Liver (tissue), 9 donors: ENCODE measurements around the gene KIF26B. TPM values are rescaled to one million over a fixed set of nuclear protein-coding genes. Genes with fewer than 3 reads are reported as not detected.

ENCODE experiments used
- DNase-seq: peaks from one replicate; pipeline ENCODE4 v3.0.0-alpha.2; 2017; ENCODE audit warnings: low spot score
- H3K27ac ChIP-seq, 2 donors: one replicate each; pipeline ENCODE4 v1.7.0; 2013; ENCODE audit warnings: inconsistent platforms in 2 of 2, low read length in 2 of 2, control low read depth in 1 of 2, low read depth in 1 of 2, mild to moderate bottlenecking in 1 of 2
- H3K27me3 ChIP-seq, 4 donors: one replicate each; pipeline versions ENCODE4 v1.6.1 to v1.7.0; 2013; ENCODE audit warnings: low read length in 3 of 4, inconsistent platforms in 1 of 4, mild to moderate bottlenecking in 1 of 4, moderate library complexity in 1 of 4; ENCODE audit not compliant: control insufficient read depth in 4 of 4, insufficient read depth in 4 of 4
- H3K36me3 ChIP-seq, 4 donors: one replicate each; pipeline versions ENCODE4 v1.6.1 to v1.7.0; 2013; ENCODE audit warnings: low read length in 3 of 4, mild to moderate bottlenecking in 3 of 4, low read depth in 1 of 4, moderate library complexity in 1 of 4; ENCODE audit not compliant: control insufficient read depth in 4 of 4, insufficient read depth in 3 of 4
- H3K4me1 ChIP-seq, 4 donors: one replicate each; pipeline versions ENCODE4 v1.6.1 to v1.7.0; 2013; ENCODE audit warnings: low read length in 3 of 4, mild to moderate bottlenecking in 3 of 4, moderate library complexity in 1 of 4; ENCODE audit not compliant: control insufficient read depth in 4 of 4, insufficient read depth in 4 of 4
- H3K4me3 ChIP-seq, 3 donors: one replicate each; pipeline versions ENCODE4 v1.6.1 to v1.7.0; 2013; ENCODE audit warnings: low read length in 3 of 3, control low read depth in 1 of 3, low read depth in 1 of 3, mild to moderate bottlenecking in 1 of 3
- H3K9ac ChIP-seq, 2 donors: one replicate each; pipeline ENCODE4 v1.7.0; 2013; ENCODE audit warnings: low read length in 2 of 2, mild to moderate bottlenecking in 2 of 2, moderate library complexity in 2 of 2, control low read depth in 1 of 2, low read depth in 1 of 2
- H3K9me3 ChIP-seq, 4 donors: one replicate each; pipeline versions ENCODE4 v1.6.1 to v1.7.0; 2013; ENCODE audit warnings: low read length in 3 of 4; ENCODE audit not compliant: control insufficient read depth in 4 of 4
- FOXA1 ChIP-seq: IDR thresholded peaks from 2 replicates; pipeline ENCODE4 v1.6.1; 2016; ENCODE audit warnings: antibody characterized with exemption
- FOXA2 ChIP-seq: IDR thresholded peaks from 2 replicates; pipeline ENCODE4 v1.6.1; 2016; ENCODE audit warnings: antibody characterized with exemption
- HNF4A ChIP-seq, 2 donors: conservative IDR thresholded peaks; 2 replicates each; pipeline ENCODE4 v1.6.1; 2016; ENCODE audit warnings: antibody characterized with exemption in 2 of 2, mild to moderate bottlenecking in 2 of 2
- HNF4G ChIP-seq: IDR thresholded peaks from 2 replicates; pipeline ENCODE4 v1.6.1; 2016; ENCODE audit warnings: antibody characterized with exemption
- NR2F2 ChIP-seq: IDR thresholded peaks from 2 replicates; pipeline ENCODE4 v1.6.1; 2016; ENCODE audit warnings: antibody characterized with exemption
- RAD21 ChIP-seq, 2 donors: IDR thresholded peaks; 2 replicates each; pipeline ENCODE4 v1.6.1; 2016; ENCODE audit warnings: antibody characterized with exemption in 2 of 2, mild to moderate bottlenecking in 2 of 2
- RXRA ChIP-seq, 2 donors: IDR thresholded peaks; 2 replicates each; pipeline ENCODE4 v1.6.1; 2017 to 2018; ENCODE audit warnings: antibody characterized with exemption in 2 of 2, mild to moderate bottlenecking in 1 of 2
- SP1 ChIP-seq: IDR thresholded peaks from 2 replicates; pipeline ENCODE4 v1.6.1; 2018; ENCODE audit warnings: antibody characterized with exemption, mild to moderate bottlenecking
- TAF1 ChIP-seq: conservative IDR thresholded peaks from 2 replicates; pipeline ENCODE4 v1.6.1; 2016; ENCODE audit warnings: antibody characterized with exemption, mild to moderate bottlenecking
- WGBS: extraction: QIAGEN DNeasy Blood & Tissue Kit; methylation state at CpG from one replicate; pipeline ENCODE4 v1.1.7; 2013; 5-methylcytosine and 5-hydroxymethylcytosine counted together
- polyA plus RNA-seq, 2 donors: library from polyadenylated mRNA; stranded (reverse) in 1 of 2; unstranded in 1 of 2; fragments of 200-250 nt in 1 of 2; fragments of >200 nt in 1 of 2; fragmentation: Nextera tagmentation in 1 of 2; extraction: Ambion mirVana in 1 of 2; gene quantifications; one replicate each; pipeline versions ENCODE4 v1.2.1 to v1.2.3, GENCODE V29; 2013 to 2015
- total RNA-seq, 2 donors: library from RNA; depleted of rRNA; stranded (reverse); fragments of >200 nt; gene quantifications; one replicate each; pipeline ENCODE4 v1.2.3, GENCODE V29; 2014
- TF ChIP-seq, protein P1 (sequence below): fragments of 150-350 bp; IDR thresholded peaks from 2 replicates; pipeline ENCODE4 v1.5.1; 2017; ENCODE audit warnings: improper control_type of control experiment, low read depth, low read length; ENCODE audit not compliant: missing input control
- TF ChIP-seq, protein P2 (sequence below): IDR thresholded peaks from 2 replicates; pipeline ENCODE4 v1.6.1; 2016; ENCODE audit warnings: antibody characterized with exemption
- TF ChIP-seq, protein P3 (sequence below): IDR thresholded peaks from 2 replicates; pipeline ENCODE4 v1.6.1; 2016; ENCODE audit warnings: antibody characterized with exemption
- TF ChIP-seq, protein P4 (sequence below): IDR thresholded peaks from 2 replicates; pipeline ENCODE4 v1.6.1; 2016; ENCODE audit warnings: antibody characterized with exemption
- donor health status: healthy.
- donor health status: healthy.
- donor health status: healthy.
- donor health status: healthy.
- donor health status: healthy.

KIF26B gene
- total and polyA plus RNA-seq, 4 donors = 0.10 to 1.7 (median 0.34) TPM

DNA sequence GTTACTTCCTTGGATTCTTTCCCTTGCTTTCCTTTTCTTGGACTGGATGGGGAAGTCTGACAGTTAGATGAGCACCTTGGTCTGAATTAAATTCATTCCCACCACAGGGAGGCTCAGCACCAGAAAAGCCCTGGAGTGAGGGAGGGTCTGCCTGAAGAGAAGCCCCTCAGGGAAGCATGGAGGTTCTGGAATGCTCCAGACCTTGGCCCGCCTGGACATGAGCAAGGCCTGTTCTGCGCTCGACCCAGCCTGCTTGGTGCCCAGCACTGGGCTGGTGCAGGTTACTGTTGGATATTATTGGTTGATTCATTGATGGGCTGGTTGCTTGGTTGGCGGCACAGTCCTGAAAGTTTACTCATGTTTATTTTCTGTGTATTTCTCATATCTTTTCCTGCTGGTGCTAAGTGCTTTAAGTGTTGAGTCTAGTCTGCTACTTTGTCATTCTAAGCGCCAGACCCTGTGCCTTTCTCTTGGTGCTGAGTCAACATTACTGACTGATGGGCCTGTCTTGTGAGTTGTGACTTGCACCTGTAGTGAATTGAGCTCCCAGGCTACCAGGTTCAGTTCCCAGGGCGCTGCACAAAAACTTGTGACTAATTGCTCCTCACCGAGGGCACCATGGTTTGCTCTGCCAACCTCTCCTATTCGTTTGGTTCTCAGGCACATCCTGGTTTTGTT, 538.5 kb downstream of the KIF26B start:
- Histone ChIP-seq H3K36me3 (no peaks in the 10 kb centered on the region), H3K4me1 (no peaks in the 10 kb centered on the region), H3K9me3 (no peaks in the 10 kb centered on the region), H3K27me3 (no peaks in the 10 kb centered on the region), H3K27ac (no peak overlapping the region), H3K4me3 (no peak overlapping the region), H3K9ac (no peak overlapping the region)
- TF ChIP-seq TAF1 = no peak
- TF ChIP-seq, protein P1, sequence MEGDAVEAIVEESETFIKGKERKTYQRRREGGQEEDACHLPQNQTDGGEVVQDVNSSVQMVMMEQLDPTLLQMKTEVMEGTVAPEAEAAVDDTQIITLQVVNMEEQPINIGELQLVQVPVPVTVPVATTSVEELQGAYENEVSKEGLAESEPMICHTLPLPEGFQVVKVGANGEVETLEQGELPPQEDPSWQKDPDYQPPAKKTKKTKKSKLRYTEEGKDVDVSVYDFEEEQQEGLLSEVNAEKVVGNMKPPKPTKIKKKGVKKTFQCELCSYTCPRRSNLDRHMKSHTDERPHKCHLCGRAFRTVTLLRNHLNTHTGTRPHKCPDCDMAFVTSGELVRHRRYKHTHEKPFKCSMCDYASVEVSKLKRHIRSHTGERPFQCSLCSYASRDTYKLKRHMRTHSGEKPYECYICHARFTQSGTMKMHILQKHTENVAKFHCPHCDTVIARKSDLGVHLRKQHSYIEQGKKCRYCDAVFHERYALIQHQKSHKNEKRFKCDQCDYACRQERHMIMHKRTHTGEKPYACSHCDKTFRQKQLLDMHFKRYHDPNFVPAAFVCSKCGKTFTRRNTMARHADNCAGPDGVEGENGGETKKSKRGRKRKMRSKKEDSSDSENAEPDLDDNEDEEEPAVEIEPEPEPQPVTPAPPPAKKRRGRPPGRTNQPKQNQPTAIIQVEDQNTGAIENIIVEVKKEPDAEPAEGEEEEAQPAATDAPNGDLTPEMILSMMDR = no peak
- no peak for TF ChIP-seq NR2F2
- TF ChIP-seq RAD21 (IDR thresholded peaks at IDR 0.05) = no peak
- TF ChIP-seq FOXA2 = no peak
- no peak for TF ChIP-seq RXRA (IDR thresholded peaks at IDR 0.05)
- WGBS = 83% methylated on average over 8 of the region's 8 CpGs
- no peak for DNase-seq

DNA sequence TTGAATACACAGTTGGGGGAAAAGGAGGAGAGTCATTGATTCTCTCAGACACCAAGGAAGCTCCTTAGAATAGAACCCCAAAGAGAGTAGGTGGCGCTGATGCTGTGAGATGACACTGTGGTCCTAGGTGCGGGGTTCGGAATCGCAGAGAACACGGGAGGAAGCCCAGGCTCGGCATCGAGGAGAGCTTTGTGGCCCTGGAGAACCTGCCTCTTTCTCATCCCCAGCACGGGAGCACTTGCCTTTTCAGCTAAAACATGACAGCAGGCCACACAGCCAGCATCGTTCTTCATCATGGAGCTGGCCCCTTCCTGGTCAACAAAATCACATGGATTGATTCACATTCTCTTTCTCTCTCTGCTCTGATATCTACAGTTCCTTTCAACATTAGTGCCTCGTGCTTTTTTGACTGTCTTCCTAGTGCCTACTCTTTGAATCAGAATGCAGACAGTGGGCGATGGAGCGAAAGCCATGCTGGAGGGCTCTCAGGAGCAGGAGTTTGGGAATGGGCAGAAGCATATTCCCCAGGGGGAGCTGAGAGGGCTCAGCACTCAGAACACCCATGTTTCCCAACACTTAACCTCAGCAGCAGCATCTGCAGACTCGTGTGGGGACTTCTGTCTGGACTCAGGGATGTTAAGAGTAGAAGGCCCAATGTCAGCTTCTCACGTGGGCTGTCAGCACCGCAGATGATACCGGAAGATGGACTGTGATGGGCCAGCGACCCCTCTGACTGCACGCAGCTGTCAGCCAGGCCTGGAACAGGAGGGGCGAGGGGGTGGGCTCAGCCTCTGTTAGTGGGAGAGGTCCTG, 539.4 kb downstream of the KIF26B start:
- TF ChIP-seq HNF4A (conservative IDR thresholded peaks at IDR 0.05) (no peak), HNF4G (no peak), FOXA2 (no peak), SP1 (no peak), TAF1 (no peak), FOXA1 (no peak), NR2F2 (no peak)
- TF ChIP-seq, protein P2, sequence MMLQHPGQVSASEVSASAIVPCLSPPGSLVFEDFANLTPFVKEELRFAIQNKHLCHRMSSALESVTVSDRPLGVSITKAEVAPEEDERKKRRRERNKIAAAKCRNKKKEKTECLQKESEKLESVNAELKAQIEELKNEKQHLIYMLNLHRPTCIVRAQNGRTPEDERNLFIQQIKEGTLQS = no peak
- TF ChIP-seq, protein P3, sequence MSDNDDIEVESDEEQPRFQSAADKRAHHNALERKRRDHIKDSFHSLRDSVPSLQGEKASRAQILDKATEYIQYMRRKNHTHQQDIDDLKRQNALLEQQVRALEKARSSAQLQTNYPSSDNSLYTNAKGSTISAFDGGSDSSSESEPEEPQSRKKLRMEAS = no peak
- TF ChIP-seq, protein P1 = no peak
- TF ChIP-seq, protein P4, sequence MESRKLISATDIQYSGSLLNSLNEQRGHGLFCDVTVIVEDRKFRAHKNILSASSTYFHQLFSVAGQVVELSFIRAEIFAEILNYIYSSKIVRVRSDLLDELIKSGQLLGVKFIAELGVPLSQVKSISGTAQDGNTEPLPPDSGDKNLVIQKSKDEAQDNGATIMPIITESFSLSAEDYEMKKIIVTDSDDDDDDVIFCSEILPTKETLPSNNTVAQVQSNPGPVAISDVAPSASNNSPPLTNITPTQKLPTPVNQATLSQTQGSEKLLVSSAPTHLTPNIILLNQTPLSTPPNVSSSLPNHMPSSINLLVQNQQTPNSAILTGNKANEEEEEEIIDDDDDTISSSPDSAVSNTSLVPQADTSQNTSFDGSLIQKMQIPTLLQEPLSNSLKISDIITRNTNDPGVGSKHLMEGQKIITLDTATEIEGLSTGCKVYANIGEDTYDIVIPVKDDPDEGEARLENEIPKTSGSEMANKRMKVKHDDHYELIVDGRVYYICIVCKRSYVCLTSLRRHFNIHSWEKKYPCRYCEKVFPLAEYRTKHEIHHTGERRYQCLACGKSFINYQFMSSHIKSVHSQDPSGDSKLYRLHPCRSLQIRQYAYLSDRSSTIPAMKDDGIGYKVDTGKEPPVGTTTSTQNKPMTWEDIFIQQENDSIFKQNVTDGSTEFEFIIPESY = no peak
- no peaks in the 10 kb centered on the region for H3K36me3 ChIP-seq
- no peak for DNase-seq
- WGBS = 91% methylated on average over 19 of the region's 19 CpGs
- H3K27me3 ChIP-seq = no peaks in the 10 kb centered on the region
- H3K27ac ChIP-seq = no peak overlapping the region
- H3K4me1 ChIP-seq = no peaks in the 10 kb centered on the region
- H3K9ac ChIP-seq = no peak overlapping the region
- no peak overlapping the region for H3K4me3 ChIP-seq
- H3K9me3 ChIP-seq = no peaks in the 10 kb centered on the region
